ENCODE measurements around the gene CARS2. TPM values are rescaled to one million over a fixed set of nuclear protein-coding genes. Genes with fewer than 3 reads are reported as not detected.

Gene CARS2, protein sequence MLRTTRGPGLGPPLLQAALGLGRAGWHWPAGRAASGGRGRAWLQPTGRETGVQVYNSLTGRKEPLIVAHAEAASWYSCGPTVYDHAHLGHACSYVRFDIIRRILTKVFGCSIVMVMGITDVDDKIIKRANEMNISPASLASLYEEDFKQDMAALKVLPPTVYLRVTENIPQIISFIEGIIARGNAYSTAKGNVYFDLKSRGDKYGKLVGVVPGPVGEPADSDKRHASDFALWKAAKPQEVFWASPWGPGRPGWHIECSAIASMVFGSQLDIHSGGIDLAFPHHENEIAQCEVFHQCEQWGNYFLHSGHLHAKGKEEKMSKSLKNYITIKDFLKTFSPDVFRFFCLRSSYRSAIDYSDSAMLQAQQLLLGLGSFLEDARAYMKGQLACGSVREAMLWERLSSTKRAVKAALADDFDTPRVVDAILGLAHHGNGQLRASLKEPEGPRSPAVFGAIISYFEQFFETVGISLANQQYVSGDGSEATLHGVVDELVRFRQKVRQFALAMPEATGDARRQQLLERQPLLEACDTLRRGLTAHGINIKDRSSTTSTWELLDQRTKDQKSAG
- 31.9 TPM for total RNA-seq (2021; ENCODE audit: unreplicated experiment)
- 47.5 TPM for polyA plus RNA-seq (2012; ENCODE audit: insufficient read length)
- Bru-seq, nascent RNA: percentile 62 among the genes with signal in this experiment
- percentile 61 among the genes with signal in this experiment for BruChase-seq, experiment 1, labeled RNA remaining after a 2-hour chase
- percentile 59 among the genes with signal in this experiment for BruChase-seq, experiment 2, labeled RNA remaining after a 6-hour chase
- long read RNA-seq, transcript CARS2-201 (15 exons, 1,879 nt): major isoform, 22 of 51 reads
- long read RNA-seq, transcript CARS2-224 (2 exons, 3,516 nt): minor isoform, 5 of 51 reads
- long read RNA-seq, partial matches to known transcripts: 2 of 51 reads
- long read RNA-seq, other reads (novel, unspliced or antisense): 22 of 51 reads

DNA sequence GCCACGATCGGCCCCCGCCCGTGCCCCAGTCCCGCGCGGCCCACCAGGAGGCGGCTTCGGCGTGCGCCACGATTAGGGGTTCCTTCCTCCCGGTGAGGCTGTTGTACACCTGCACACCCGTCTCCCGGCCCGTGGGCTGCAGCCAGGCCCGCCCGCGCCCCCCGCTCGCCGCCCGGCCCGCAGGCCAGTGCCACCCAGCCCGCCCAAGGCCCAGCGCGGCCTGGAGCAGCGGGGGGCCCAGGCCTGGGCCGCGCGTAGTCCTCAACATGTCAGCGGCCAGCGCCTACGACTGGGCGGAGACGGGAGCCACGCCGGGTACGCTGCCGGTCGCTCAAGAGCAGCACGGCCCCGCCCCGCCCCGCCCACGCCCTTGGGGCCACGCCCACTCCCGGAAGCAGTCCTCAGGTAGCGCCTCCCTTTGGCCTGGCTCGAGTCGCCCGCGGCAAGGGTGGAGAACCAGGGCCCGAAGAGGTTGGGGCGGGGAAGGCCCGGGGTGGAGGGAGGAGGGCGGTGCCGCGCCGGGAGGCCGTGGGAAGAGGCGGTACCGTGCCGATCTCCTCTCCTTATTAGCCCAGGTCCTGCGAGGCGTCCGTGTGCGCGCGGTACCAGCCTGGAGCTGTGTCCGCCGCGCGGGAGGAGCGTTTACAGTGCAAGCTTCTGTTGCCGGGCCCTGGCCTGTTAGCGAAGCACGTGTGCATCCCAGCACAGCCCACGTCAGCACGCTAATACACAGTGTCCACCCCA lies at the start of gene CARS2:
TSS of gene CARS2 (minus strand) at position 291 of the 744 bp plus-strand sequence. CDS start at position 268, 23 bp downstream.
- peak within 1 kb of the TSS; percentile 61 to 62 for H3K4me3 ChIP-seq (ENCODE audit: low read depth in 2 of 2, low read length in 2 of 2)
- TF ChIP-seq POLR2AphosphoS5 (IDR thresholded peaks at IDR 0.05; ENCODE audit: low read depth, low read length) (peak; percentile 30; the same call in 1 of the 2 replicates), SIN3A (IDR thresholded peaks at IDR 0.05; ENCODE audit: borderline replicate concordance, insufficient read depth, low read depth, low read length) (no peak)
- in situ Hi-C loops (cut with HindIII; ENCODE audit: low pct_unique_long_range_greater_than_20kb, low sequenced_read_pairs) (no loop called here), intact Hi-C loops (cut with micrococcal nuclease; ENCODE audit: unreplicated experiment) (no loop called here)
- DNase-seq (ENCODE audit: low read depth, low spot score): no peak
- H3K4me1 ChIP-seq (ENCODE audit: control insufficient read depth, insufficient read depth, low read length): peaks cover 5% of the 10 kb centered on the region
- CTCF ChIA-PET: no interaction called here
- no peaks in the 10 kb centered on the region for H3K36me3 ChIP-seq (ENCODE audit: control insufficient read depth, insufficient read depth, low read length)
- no TSS peak for BruUV-seq (replicated peaks)
- no peaks in the 10 kb centered on the region for H3K27me3 ChIP-seq (ENCODE audit: control insufficient read depth, insufficient read depth, low read length)
- POLR2A ChIA-PET: interaction anchor here (0.6 kb wide), 2 partner anchors 154 to 919 kb away, joined by 3 to 8 read pairs; partner anchors contain the start of gene IRS2
- no peaks in the 10 kb centered on the region for H3K9me3 ChIP-seq (ENCODE audit: control insufficient read depth, insufficient read depth, low read depth, low read length)
- peak; percentile 98 for ATAC-seq
- peak within 1 kb of the TSS; percentile 78 for H3K27ac ChIP-seq (ENCODE audit: low read length)

DNA sequence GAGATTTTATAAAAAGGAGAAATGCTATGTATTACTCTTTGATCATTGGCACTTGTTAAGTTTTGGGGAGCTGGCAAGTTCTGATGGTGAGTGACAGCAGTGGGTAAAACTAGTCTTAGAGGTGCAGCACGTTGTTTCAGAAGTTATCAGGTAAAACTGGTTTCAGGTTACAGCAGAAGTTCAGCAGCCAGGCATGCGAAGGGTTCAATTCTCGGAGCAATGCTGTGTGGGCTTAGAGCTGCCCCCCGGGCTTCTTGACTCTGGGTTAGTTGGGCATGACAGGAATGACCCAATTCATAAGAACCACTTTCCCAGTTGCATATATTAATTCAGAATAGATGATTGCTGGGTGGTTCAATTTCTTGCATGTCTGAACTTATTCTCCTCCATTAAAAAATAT lies 42.4 kb upstream of the CARS2 start:
- Histone ChIP-seq H3K27me3 (ENCODE audit: control insufficient read depth, insufficient read depth, low read length) (no peaks in the 10 kb centered on the region), H3K9me3 (ENCODE audit: control insufficient read depth, insufficient read depth, low read depth, low read length) (no peaks in the 10 kb centered on the region), H3K4me3 (ENCODE audit: low read depth in 2 of 2, low read length in 2 of 2) (no peak overlapping the region), H3K36me3 (ENCODE audit: control insufficient read depth, insufficient read depth, low read length) (no peaks in the 10 kb centered on the region), H3K27ac (ENCODE audit: low read length) (no peak overlapping the region), H3K4me1 (ENCODE audit: control insufficient read depth, insufficient read depth, low read length) (peaks cover 12% of the 10 kb centered on the region)
- intact Hi-C loops (cut with micrococcal nuclease; ENCODE audit: unreplicated experiment) (no loop called here), in situ Hi-C loops (cut with HindIII; ENCODE audit: low pct_unique_long_range_greater_than_20kb, low sequenced_read_pairs) (no loop called here)
- TF ChIP-seq POLR2AphosphoS5 (IDR thresholded peaks at IDR 0.05; ENCODE audit: low read depth, low read length): no peak
- TF ChIP-seq, protein P1, sequence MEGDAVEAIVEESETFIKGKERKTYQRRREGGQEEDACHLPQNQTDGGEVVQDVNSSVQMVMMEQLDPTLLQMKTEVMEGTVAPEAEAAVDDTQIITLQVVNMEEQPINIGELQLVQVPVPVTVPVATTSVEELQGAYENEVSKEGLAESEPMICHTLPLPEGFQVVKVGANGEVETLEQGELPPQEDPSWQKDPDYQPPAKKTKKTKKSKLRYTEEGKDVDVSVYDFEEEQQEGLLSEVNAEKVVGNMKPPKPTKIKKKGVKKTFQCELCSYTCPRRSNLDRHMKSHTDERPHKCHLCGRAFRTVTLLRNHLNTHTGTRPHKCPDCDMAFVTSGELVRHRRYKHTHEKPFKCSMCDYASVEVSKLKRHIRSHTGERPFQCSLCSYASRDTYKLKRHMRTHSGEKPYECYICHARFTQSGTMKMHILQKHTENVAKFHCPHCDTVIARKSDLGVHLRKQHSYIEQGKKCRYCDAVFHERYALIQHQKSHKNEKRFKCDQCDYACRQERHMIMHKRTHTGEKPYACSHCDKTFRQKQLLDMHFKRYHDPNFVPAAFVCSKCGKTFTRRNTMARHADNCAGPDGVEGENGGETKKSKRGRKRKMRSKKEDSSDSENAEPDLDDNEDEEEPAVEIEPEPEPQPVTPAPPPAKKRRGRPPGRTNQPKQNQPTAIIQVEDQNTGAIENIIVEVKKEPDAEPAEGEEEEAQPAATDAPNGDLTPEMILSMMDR (IDR thresholded peaks at IDR 0.05): no peak
- TF ChIP-seq, protein P2, sequence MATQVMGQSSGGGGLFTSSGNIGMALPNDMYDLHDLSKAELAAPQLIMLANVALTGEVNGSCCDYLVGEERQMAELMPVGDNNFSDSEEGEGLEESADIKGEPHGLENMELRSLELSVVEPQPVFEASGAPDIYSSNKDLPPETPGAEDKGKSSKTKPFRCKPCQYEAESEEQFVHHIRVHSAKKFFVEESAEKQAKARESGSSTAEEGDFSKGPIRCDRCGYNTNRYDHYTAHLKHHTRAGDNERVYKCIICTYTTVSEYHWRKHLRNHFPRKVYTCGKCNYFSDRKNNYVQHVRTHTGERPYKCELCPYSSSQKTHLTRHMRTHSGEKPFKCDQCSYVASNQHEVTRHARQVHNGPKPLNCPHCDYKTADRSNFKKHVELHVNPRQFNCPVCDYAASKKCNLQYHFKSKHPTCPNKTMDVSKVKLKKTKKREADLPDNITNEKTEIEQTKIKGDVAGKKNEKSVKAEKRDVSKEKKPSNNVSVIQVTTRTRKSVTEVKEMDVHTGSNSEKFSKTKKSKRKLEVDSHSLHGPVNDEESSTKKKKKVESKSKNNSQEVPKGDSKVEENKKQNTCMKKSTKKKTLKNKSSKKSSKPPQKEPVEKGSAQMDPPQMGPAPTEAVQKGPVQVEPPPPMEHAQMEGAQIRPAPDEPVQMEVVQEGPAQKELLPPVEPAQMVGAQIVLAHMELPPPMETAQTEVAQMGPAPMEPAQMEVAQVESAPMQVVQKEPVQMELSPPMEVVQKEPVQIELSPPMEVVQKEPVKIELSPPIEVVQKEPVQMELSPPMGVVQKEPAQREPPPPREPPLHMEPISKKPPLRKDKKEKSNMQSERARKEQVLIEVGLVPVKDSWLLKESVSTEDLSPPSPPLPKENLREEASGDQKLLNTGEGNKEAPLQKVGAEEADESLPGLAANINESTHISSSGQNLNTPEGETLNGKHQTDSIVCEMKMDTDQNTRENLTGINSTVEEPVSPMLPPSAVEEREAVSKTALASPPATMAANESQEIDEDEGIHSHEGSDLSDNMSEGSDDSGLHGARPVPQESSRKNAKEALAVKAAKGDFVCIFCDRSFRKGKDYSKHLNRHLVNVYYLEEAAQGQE (IDR thresholded peaks at IDR 0.05; ENCODE audit: insufficient read depth in 1 of 2, low read depth in 2 of 2, low read length in 1 of 2): no peak
- no peak for TF ChIP-seq TCF7L2 (IDR thresholded peaks at IDR 0.05; ENCODE audit: low read depth, low read length)
- no peak for DNase-seq (ENCODE audit: low read depth, low spot score)
- ChIA-PET CTCF (no interaction called here), POLR2A (no interaction called here)
- ATAC-seq: no peak
- no TSS peak for BruUV-seq (replicated peaks)
